Thoracic aorta (tissue), 2 donors: ENCODE results near the gene CPTP. TPM values are rescaled to one million over a fixed set of nuclear protein-coding genes. Genes with fewer than 3 reads are reported as not detected.
"Not testable (repeated sequence)": the region's sequence is repeated elsewhere in the genome, so short reads cannot be mapped to it uniquely, and the experiment has no call there.

Experiments
- ATAC-seq: fragments of 150-250 bp; one replicate; pipeline ENCODE4 v1.8.0; 2017; ENCODE audit warnings: low read depth; ENCODE audit not compliant: insufficient number of reproducible peaks, low FRiP score
- DNase-seq: peaks from one replicate; pipeline ENCODE4 v3.0.0-alpha.2; 2020; ENCODE audit warnings: low spot score
- H3K27ac ChIP-seq, 2 donors: fragments of 200-600 bp; sonication (generic); 1 replicate in 1 of 2; 2 replicates in 1 of 2; pipeline ENCODE4 v1.5.1; 2016; ENCODE audit warnings: mild to moderate bottlenecking in 2 of 2, moderate library complexity in 2 of 2
- H3K27me3 ChIP-seq: fragments of 200-600 bp; sonication (generic); replicated peaks from 2 replicates; pipeline ENCODE4 v1.6.0; 2016; ENCODE audit warnings: mild to moderate bottlenecking; ENCODE audit not compliant: insufficient read depth
- H3K36me3 ChIP-seq: fragments of 200-600 bp; sonication (generic); one replicate; pipeline ENCODE4 v1.5.1; 2016
- H3K4me1 ChIP-seq, 2 donors: fragments of 200-600 bp; sonication (generic); 1 replicate in 1 of 2; 2 replicates in 1 of 2; pipeline versions ENCODE4 v1.5.1 to v1.6.0; 2016; ENCODE audit warnings: low read depth in 2 of 2, mild to moderate bottlenecking in 1 of 2; ENCODE audit not compliant: control insufficient read depth in 1 of 2
- H3K4me3 ChIP-seq: fragments of 200-600 bp; sonication (generic); 2 replicates; pipeline ENCODE4 v1.5.1; 2016; ENCODE audit warnings: mild to moderate bottlenecking
- H3K9me3 ChIP-seq: fragments of 200-600 bp; sonication (generic); 2 replicates; pipeline ENCODE4 v1.5.1; 2016
- CTCF ChIP-seq: fragments of 200-600 bp; sonication (generic); IDR thresholded peaks from one replicate; pipeline ENCODE4 v1.5.1; 2019; ENCODE audit warnings: antibody characterized with exemption
- total RNA-seq, 2 donors: library from RNA; depleted of rRNA; stranded (reverse); fragments of >200 nt; gene quantifications; one replicate each; pipeline versions ENCODE4 v1.1.0 to v1.2.3, GENCODE V29; 2016

Gene CPTP
- total RNA-seq, 2 donors from 2014 or later, result 16.4 to 26.3 TPM

GRCh38 chr1:1364266-1364665 lies 39.7 kb downstream of the CPTP start:
- Histone ChIP-seq H3K36me3 (no peaks in the 10 kb centered on the region), H3K4me1 (peaks cover 18 to 32% of the 10 kb centered on the region in 2 donors), H3K4me3 (no peak overlapping the region), H3K9me3 (no peaks in the 10 kb centered on the region), H3K27me3 (no peaks in the 10 kb centered on the region), H3K27ac (no peak overlapping the region)
- no peak for TF ChIP-seq CTCF
- no peak for ATAC-seq
- no peak for DNase-seq

GRCh38 chr1:1365875-1366698 lies 41.5 kb downstream of the CPTP start:
- Histone ChIP-seq H3K9me3 (no peaks in the 10 kb centered on the region), H3K27ac (no peak overlapping the region), H3K4me3 (no peak overlapping the region), H3K4me1 (peaks cover 4 to 15% of the 10 kb centered on the region in 2 donors), H3K27me3 (no peaks in the 10 kb centered on the region), H3K36me3 (no peaks in the 10 kb centered on the region)
- DNase-seq (no peak), ATAC-seq (no peak)
- no peak for TF ChIP-seq CTCF

- Histone ChIP-seq H3K9me3 (no peaks in the 10 kb centered on the region), H3K4me3 (no peak overlapping the region), H3K27ac (no peak overlapping the region), H3K4me1 (peaks cover 1 to 13% of the 10 kb centered on the region in 2 donors), H3K27me3 (no peaks in the 10 kb centered on the region), H3K36me3 (no peaks in the 10 kb centered on the region)
- DNase-seq, result no peak
- no peak for ATAC-seq
- no peak for TF ChIP-seq CTCF
Observed at GRCh38 chr1:1366699-1367066, 42.1 kb downstream of the CPTP start.

- no peak for ATAC-seq
- H3K27ac ChIP-seq, result no peak overlapping the region
Observed at GRCh38 chr1:1367315-1367714, 42.7 kb downstream of the CPTP start.

GRCh38 chr1:1370094-1370493 lies 45.5 kb downstream of the CPTP start:
- not testable (repeated sequence) for H3K27ac ChIP-seq, H3K27me3 ChIP-seq, H3K9me3 ChIP-seq, H3K36me3 ChIP-seq, DNase-seq, ATAC-seq, H3K4me3 ChIP-seq
- peaks cover 18 to 29% of the 10 kb centered on the region in 2 donors for H3K4me1 ChIP-seq

More at GRCh38 chr1:1367315-1367714, 42.7 kb downstream of the CPTP start:
- TF ChIP-seq CTCF, result no peak
- DNase-seq, result no peak
- Histone ChIP-seq H3K4me3 (no peak overlapping the region), H3K36me3 (no peaks in the 10 kb centered on the region), H3K4me1 (peaks cover 3 to 13% of the 10 kb centered on the region in 2 donors), H3K9me3 (no peaks in the 10 kb centered on the region), H3K27me3 (no peaks in the 10 kb centered on the region)
